Superior temporal gyrus (tissue), 1 donor: ENCODE data around the gene LUC7L3.
"Not testable (repeated sequence)": the region's sequence is repeated elsewhere in the genome, so short reads cannot be mapped to it uniquely, and the experiment has no call there.

Source experiments
- DNase-seq: peaks from one replicate; pipeline ENCODE4 v3.0.0-alpha.2; 2016; ENCODE audit errors: extremely low spot score

LUC7L3 gene

DNA sequence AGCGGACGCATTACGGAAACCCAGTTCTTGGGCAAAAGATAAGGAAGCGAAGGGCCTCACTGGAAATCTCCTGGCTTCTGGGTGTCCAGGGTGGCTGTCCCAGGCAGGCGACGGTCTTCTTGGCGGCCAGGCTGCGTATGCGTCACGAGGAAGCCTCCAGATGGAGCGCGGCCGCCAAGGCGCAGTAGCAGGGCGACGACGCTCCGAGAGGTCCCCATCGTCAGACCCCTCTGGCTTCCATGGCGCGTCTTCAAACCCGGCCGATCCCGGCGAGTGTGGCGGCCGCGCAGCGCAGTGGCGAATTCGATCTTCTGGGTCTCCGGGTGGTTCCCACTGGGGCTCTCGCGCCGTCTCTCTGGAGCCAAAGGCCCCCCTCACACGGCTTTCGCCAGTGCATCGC is 61.8 kb downstream of the LUC7L3 start:
- no peak for DNase-seq

DNA sequence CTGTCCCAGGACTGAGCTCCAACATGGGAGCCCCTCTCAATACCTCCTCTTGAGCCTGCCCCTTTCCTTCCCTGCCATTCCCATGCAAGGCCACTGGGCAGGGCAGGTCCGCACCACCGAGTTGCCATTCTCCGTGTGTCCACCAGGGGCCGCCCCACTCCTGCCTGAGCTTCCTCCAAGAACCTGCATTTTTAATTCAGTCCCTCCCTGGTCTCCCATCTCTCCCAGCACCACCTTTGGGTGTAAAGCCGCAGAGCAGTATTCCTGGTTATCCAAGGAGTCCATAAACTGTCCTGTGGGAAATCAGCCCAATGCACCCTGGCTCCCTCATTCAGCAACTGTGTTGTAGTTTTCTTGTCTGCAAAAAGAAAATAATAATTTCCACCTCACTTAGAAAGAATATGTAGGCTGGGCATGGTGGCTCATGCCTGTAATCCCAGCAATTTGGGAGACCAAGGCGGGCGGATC is 63.8 kb downstream of the LUC7L3 start:
- peak; percentile 93 for DNase-seq

DNA sequence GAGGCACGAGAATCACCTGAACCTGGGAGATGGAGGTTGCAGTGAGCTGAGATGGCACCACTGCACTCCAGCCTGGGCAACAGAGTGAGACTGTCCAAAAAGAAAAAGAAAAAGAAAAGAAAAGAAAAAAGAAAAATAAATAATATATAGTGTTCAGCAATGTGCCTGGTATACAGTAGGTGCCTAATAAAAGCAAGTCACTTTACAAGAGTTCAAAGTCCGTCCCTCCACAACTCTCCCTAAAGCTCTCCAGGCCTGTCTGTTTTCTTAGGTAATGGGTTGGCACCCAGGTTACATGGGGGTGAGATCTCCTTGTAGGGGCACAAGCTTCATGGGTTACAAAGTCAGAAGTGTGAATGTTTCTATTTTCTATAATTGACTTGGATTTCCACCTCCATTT is 64.5 kb downstream of the LUC7L3 start:
- no peak for DNase-seq

DNA sequence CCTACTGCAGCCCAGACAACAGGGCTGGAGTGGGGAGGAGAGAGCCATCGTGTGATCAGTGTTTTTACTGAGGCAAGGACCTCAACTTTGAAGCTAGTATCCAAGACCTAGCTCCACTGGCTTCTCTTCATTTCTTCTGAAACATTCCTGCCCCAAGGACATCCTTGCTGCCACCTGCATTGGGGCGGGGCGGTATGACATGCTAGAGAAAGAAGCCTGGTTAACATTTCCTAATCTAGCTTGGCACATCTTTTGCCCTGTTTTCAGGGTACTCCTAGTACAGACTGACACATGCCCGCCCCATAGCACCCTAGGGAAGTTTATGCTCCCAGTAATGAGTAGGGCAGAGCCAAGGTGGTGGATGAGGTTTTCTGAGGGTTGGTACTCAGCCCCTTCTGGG is 65.7 kb downstream of the LUC7L3 start:
- no peak for DNase-seq

DNA sequence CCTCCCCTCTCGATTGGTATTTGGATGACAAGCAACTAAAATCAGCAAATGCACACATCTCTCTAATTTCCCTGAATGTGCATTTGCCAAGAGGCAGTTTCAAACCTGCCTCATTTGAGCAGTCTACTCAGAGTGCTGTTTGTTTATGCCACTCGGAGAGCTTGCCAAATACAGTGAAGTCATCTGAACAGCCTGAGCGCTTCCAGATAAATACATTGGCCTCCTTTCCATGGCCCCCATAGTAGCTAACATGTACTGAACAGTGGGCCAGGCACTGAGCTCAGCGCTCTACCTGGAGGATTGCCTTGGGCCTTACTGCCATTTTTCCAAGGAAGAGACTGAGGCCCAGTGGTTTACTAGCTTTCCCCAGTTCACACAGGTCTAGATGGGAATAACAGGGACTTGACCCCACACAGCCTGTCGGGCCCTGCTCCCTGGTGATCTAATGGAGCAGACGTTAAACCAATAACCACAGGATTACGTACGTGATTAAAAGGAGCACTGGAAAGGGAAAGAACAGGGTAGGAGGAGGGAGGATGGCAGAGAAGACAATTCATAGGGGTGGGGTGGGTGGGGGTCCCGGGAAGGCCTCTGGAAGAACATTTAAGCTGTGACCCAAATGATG is 66.7 kb downstream of the LUC7L3 start:
- DNase-seq, result peak; percentile 81

DNA sequence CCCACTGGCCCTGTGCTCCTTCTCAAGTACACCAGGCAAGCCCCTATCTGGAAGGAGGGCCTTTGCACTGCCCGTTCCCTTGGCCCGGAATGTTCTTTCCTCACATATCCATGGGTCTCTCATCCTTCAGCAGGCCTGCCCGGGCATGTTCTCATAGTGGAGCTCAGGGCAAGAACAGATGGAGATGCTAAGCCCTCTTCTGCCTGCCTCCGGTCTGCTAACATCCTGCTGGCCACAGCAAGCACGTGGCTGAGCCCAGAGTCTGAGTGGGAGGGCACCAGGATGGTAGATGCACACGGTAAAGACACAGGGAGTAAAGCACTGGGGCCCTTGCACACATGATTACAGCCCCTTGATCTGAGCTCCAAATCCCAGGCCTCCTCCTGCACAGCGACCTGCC is 67.7 kb downstream of the LUC7L3 start:
- no peak for DNase-seq

DNA sequence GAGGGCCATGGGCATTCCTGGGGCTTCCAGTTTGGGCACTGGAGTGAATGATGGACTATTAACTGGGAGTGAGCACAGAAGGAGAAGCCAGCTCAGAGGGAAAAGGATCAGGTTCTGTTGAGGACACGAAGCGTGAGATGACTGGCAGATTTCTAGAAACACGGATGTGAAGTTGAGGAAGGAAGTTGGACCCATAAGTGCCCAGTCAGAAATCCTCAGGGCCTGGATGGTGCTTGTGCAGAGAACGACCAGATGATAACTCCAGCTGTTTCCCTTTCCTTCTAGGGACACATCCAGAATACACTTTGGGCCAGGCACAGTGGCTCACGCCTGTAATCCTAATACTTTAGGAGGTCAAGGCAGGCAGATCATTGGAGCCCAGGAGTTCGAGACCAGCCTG is 71.2 kb downstream of the LUC7L3 start:
- no peak for DNase-seq

DNA sequence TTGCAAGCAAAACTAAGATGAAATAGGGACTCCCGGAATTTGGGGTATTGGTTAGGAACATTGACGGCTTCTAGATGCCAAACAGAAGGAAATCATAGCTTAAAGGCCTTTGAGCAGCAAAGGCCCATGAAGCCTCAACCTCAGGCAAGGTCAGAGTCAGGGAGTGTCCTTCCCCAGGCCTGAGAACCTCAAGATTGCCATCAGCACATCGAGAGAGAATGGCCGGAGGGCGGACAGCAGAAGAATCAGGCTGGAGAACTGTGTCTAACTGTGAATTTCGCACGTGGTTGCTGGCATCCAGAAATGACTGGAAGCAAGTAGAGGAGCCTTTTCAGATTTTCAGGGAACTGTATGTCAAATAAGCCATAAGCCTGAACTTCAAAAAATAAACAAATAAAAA is 72.7 kb downstream of the LUC7L3 start:
- DNase-seq, result no peak

DNA sequence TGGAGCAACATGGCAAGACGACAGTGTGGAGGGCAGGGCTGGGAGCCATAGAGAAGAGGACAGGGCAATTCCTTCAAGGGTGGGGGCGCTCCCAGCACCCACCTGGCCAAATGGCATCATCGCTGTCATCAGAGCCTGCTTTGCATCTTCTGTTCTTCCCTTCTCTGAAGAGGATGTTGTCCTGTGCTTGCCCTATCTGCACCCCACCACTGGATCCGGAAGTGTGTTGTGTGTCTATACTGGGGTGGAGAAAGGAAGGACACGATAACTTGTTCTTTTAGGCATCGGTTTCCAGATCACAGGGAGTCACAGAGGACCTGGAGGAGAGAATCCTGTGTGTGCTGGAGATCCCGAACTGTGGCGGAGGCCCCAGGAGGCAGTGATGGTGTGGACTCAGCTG is 73.6 kb downstream of the LUC7L3 start:
- DNase-seq, result no peak

GRCh38 chr17:50794361-50794760 is 75.0 kb downstream of the LUC7L3 start:
- DNase-seq, result no peak

GRCh38 chr17:50797135-50797810 is 77.9 kb downstream of the LUC7L3 start:
- no peak for DNase-seq

DNA sequence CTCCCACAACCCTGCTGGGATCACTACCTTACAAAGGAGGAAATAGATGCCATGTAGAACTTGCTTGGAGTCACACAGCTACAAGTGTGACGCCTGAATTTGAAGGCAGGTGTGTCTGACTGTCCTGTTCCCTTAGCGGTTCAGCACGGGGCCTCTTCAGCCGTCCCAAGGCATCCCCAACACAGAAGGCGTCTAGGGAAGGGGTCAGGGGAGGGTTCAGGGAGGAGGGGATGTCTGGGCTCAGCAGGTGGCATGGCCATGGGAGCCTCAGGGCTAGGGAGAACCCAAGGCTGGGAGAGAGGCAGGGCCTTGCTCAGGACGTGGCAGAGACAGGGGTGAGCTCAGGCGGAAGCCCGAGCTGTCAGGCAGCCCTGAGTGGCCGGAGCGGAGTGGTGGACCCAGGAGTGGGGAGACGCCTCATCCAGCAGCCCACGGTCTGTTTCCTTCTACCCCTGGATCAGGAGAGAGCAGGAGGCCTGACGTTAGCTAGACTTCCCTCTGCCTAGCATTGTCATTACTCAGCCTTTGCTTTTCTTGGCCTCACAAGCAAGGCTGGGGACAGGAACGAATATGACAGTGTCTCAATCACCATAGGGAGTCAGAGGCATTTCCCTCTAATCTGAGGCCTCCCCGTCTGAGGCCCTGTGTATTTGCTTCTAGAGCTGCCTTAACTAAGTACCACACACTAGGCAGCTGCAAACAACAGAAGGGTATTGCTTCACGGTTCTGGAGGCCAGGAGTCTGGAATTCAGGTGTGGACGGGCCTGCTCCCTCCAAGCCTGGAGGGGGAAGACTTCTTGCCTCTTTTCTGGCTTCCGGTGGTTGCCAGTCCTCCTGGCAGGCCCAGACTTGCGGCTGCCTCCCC is 79.3 kb downstream of the LUC7L3 start:
- no peak for DNase-seq

GRCh38 chr17:50799582-50799981 is 80.2 kb downstream of the LUC7L3 start:
- DNase-seq, result no peak

DNA sequence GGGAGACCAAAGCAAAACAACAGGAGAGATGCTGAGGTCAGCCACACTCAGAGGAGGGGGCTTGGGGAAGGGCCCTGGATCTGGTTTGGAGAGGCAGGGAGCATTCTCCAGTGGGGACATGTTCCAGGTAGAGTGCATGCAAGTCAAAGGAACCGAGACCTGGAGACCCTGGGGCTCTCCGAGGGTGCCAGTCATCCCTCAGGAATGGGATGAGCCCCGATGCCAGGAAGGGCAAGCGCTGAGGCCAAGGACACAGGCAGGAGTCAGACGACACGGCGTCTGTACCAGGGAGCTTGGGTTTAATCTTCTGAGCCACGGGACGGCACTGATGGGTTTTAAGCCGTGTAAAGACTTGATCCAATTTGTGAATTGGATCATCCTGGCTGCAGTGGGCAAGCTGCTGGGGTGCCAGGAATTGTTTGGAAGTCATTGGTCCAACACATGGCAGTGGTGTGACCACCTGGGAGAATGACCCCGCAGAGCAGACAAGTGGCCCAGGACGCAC is 80.8 kb downstream of the LUC7L3 start:
- no peak for DNase-seq

GRCh38 chr17:50802609-50803571 is 83.5 kb downstream of the LUC7L3 start:
- no peak for DNase-seq

- DNase-seq, result no peak
These were observed 84.3 kb downstream of the LUC7L3 start for GRCh38 chr17:50803676-50804075.

DNA sequence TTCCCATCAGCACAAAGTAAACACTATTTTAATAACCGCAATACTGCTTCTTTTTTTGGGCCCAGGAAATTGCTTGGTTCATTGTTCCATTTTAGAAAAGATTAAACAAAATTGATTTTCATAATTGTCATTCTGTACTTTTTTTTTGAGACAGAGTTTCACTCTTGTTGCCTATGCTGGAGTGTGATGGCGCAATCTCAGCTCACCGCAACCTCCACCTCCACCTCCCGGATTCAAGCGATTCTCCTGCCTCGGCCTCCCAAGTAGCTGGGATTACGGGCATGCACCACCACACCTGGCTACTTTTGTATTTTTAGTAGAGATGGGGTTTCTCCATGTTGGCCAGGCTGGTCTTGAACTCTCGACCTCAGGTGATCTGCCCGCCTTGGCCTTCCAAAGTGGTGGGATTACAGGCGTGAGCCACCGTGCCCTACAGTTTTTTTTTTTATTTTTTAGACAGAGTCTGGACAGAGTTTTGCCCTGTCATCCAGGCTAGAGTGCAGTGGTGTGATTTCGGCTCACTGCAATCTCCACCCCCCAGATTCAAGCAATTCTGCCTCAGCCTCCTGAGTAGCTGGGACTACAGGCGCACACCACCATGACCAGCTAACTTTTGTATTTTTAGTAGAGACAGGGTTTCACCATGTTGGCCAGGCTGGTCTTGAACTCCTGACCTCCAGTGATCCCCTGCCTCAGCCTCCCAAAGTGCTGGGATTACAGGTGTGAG is 85.5 kb downstream of the LUC7L3 start:
- DNase-seq, result not testable (repeated sequence)

GRCh38 chr17:50805486-50805885 is 86.1 kb downstream of the LUC7L3 start:
- no peak for DNase-seq
